ENCODE data around the gene ETS1. TPM values are rescaled to one million over a fixed set of nuclear protein-coding genes. Genes with fewer than 3 reads are reported as not detected.

Gene ETS1
- total RNA-seq, 1 donor from 2014 or later: 55.9 TPM

- Mint-ChIP-seq H3K36me3 (ENCODE audit: low read depth) (no peaks in the 10 kb centered on the region), H3K4me3 (no peak overlapping the region), H3K4me1 (peaks cover 32% of the 10 kb centered on the region), H3K27ac (ENCODE audit: unreplicated experiment) (no peak overlapping the region), H3K9me3 (no peaks in the 10 kb centered on the region), H3K27me3 (ENCODE audit: low read depth) (peaks cover 35% of the 10 kb centered on the region)
- TF ChIP-seq, protein P1, sequence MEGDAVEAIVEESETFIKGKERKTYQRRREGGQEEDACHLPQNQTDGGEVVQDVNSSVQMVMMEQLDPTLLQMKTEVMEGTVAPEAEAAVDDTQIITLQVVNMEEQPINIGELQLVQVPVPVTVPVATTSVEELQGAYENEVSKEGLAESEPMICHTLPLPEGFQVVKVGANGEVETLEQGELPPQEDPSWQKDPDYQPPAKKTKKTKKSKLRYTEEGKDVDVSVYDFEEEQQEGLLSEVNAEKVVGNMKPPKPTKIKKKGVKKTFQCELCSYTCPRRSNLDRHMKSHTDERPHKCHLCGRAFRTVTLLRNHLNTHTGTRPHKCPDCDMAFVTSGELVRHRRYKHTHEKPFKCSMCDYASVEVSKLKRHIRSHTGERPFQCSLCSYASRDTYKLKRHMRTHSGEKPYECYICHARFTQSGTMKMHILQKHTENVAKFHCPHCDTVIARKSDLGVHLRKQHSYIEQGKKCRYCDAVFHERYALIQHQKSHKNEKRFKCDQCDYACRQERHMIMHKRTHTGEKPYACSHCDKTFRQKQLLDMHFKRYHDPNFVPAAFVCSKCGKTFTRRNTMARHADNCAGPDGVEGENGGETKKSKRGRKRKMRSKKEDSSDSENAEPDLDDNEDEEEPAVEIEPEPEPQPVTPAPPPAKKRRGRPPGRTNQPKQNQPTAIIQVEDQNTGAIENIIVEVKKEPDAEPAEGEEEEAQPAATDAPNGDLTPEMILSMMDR (conservative IDR thresholded peaks at IDR 0.05): no peak
- DNase-seq (ENCODE audit: low read depth, low spot score): no peak
Measured at GRCh38 chr11:128620309-128621100, 33.1 kb upstream of the ETS1 start.

DNA sequence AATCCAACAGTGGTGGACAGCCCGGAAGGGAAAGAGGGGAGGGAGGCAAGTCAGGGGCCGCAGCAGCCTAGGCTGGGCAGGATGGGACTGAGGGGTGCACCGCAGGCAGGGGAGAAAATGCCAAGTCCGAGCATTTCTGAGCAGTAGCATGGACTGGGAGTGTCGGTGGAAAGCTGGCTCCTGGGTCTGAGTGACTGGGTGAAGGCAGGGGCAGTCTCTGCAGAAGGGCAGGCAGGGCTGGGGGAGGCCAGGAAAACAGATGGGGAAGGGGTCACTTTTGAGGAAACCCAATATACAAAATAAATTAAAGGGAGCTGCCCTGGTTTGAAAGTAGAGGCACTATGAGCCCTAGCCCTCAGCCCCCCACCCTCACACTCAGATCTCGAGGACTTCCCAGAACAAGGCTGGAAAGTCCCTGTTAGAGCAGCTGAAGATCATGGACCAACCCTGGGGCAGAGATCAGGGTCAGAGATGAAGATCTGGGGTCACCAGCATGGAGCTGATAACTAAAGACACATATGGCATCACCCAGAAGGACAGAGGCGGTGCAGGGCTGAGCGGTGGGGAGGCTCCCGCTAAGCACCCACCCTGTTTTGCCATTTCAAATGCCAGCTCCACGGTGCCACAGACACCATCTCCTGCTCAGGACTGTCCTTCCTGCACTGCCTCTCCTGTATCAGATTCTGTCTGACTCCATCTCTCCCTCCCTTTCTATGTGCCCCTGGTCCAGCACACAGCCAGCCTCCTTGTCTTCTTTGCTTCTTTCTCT is 32.4 kb upstream of the ETS1 start:
- H3K36me3 Mint-ChIP-seq (ENCODE audit: low read depth): no peaks in the 10 kb centered on the region
- peaks cover 39% of the 10 kb centered on the region for H3K27me3 Mint-ChIP-seq (ENCODE audit: low read depth)
- peaks cover 29% of the 10 kb centered on the region for H3K4me1 Mint-ChIP-seq
- no peak overlapping the region for H3K27ac Mint-ChIP-seq (ENCODE audit: unreplicated experiment)
- no peak for DNase-seq (ENCODE audit: low read depth, low spot score)
- H3K9me3 Mint-ChIP-seq: no peaks in the 10 kb centered on the region
- TF ChIP-seq, protein P1 (conservative IDR thresholded peaks at IDR 0.05): no peak
- no peak overlapping the region for H3K4me3 Mint-ChIP-seq

- no peak overlapping the region for H3K27ac Mint-ChIP-seq (ENCODE audit: unreplicated experiment)
- no peaks in the 10 kb centered on the region for H3K9me3 Mint-ChIP-seq
- peaks cover 45% of the 10 kb centered on the region for H3K27me3 Mint-ChIP-seq (ENCODE audit: low read depth)
- no peak overlapping the region for H3K4me3 Mint-ChIP-seq
- no peaks in the 10 kb centered on the region for H3K36me3 Mint-ChIP-seq (ENCODE audit: low read depth)
- TF ChIP-seq, protein P1 (conservative IDR thresholded peaks at IDR 0.05): no peak
- no peak for DNase-seq (ENCODE audit: low read depth, low spot score)
- peaks cover 28% of the 10 kb centered on the region for H3K4me1 Mint-ChIP-seq
Measured at GRCh38 chr11:128619007-128619406, 31.6 kb upstream of the ETS1 start.

DNA sequence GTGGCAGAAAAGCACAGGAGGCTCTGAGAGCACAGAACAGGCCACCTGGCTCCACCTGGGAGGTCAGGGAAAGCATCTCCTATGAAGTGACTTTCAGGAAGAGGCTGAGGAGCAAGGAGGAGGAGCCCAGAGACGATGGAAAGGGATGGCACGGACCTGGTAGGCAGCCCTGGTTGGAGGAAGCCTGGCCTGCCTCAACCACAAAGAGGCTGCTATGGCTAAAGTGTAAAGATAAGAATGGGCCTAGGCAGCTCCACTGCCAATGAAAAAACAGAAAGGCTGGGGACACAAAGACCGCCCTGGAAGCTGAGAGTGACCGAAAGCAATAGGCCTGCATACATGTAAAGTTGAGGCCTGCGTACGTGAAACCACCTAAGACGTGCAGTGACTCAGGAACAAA is 31.2 kb upstream of the ETS1 start:
- peaks cover 28% of the 10 kb centered on the region for H3K4me1 Mint-ChIP-seq
- H3K4me3 Mint-ChIP-seq: no peak overlapping the region
- no peaks in the 10 kb centered on the region for H3K36me3 Mint-ChIP-seq (ENCODE audit: low read depth)
- no peak for DNase-seq (ENCODE audit: low read depth, low spot score)
- H3K27me3 Mint-ChIP-seq (ENCODE audit: low read depth): peaks cover 45% of the 10 kb centered on the region
- no peak overlapping the region for H3K27ac Mint-ChIP-seq (ENCODE audit: unreplicated experiment)
- H3K9me3 Mint-ChIP-seq: no peaks in the 10 kb centered on the region
- TF ChIP-seq, protein P1 (conservative IDR thresholded peaks at IDR 0.05): no peak

DNA sequence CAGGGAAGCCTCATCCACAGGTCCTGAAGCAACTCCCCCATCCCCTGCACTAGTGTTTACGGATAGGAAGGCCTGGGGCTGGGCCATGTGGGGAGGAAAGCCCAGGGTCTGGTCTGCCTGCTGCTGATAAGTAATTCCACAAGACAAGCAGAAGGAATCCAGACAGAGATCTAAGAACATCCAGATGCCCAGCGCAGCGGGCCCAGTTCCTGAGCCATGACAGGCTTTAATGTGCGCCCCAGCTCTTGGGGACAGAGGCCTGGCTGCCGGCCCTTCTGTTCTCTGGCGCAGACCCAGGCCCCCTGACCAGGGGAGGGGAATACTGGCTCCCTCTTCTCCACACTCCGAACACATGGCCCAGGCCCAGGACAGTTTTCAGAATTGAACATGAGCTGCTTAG is 28.8 kb upstream of the ETS1 start:
- H3K4me3 Mint-ChIP-seq: no peak overlapping the region
- H3K9me3 Mint-ChIP-seq: no peaks in the 10 kb centered on the region
- H3K4me1 Mint-ChIP-seq: peaks cover 25% of the 10 kb centered on the region
- H3K36me3 Mint-ChIP-seq (ENCODE audit: low read depth): no peaks in the 10 kb centered on the region
- DNase-seq (ENCODE audit: low read depth, low spot score): no peak
- H3K27me3 Mint-ChIP-seq (ENCODE audit: low read depth): peaks cover 40% of the 10 kb centered on the region
- H3K27ac Mint-ChIP-seq (ENCODE audit: unreplicated experiment): no peak overlapping the region
- TF ChIP-seq, protein P1 (conservative IDR thresholded peaks at IDR 0.05): no peak
